Neural crest cell (in vitro differentiated cells): ENCODE data around the gene PDGFRB. TPM values are rescaled to one million over a fixed set of nuclear protein-coding genes. Genes with fewer than 3 reads are reported as not detected.

Experiments used
- DNase-seq: peaks from one replicate; pipeline ENCODE4 v3.0.0; 2021; ENCODE audit warnings: low read depth, mixed read lengths, low spot score
- H3K27ac Mint-ChIP-seq: one replicate; pipeline ENCODE4 v1.8.0; 2021; ENCODE audit warnings: mild to moderate bottlenecking, mixed read lengths; ENCODE audit not compliant: unreplicated experiment
- H3K27me3 Mint-ChIP-seq: 2 replicates; pipeline ENCODE4 v1.8.0; 2021; ENCODE audit warnings: low read depth, mild to moderate bottlenecking, mixed read lengths
- H3K36me3 Mint-ChIP-seq: 2 replicates; pipeline ENCODE4 v1.8.0; 2021; ENCODE audit warnings: low read depth, mild to moderate bottlenecking, mixed read lengths
- H3K4me1 Mint-ChIP-seq: 2 replicates; pipeline ENCODE4 v1.8.0; 2021; ENCODE audit warnings: mixed read lengths
- H3K4me3 Mint-ChIP-seq: one replicate; pipeline ENCODE4 v1.8.0; 2021; ENCODE audit warnings: mild to moderate bottlenecking, mixed read lengths
- H3K9me3 Mint-ChIP-seq: 2 replicates; pipeline ENCODE4 v1.8.0; 2021; ENCODE audit warnings: mixed read lengths
- CTCF ChIP-seq: fragments of 200-600 bp; sonication (generic); conservative IDR thresholded peaks from 2 replicates; pipeline ENCODE4 v1.5.0; 2021; ENCODE audit warnings: antibody characterized with exemption, mild to moderate bottlenecking
- total RNA-seq: library from RNA; stranded (reverse); gene quantifications from 2 replicates; pipeline ENCODE4 v1.2.1, GENCODE V29; 2021

Gene PDGFRB
- total RNA-seq, 1 donor from 2014 or later, result 10.8 TPM

DNA sequence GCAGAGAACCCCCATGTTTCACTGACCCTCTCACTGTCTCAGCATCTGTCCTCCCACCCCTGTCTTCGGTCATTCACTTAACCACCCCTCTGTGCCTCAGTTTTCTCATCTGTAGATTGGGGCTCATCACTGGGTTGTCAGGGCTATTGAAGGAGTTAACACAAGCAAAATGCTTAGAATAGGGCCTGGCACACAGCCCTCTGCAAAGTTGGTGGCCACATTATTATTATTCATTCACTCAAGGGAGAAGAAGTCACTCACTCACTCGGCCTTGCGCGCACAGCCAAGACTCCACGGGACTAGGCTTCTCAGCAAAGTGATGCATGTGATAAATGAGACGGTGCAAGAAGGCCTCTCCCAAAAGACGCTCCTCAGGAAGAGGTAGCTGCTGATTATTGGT is 8.0 kb downstream of the PDGFRB start:
- Mint-ChIP-seq H3K4me1 (peaks cover 53% of the 10 kb centered on the region), H3K36me3 (no peaks in the 10 kb centered on the region), H3K27me3 (no peaks in the 10 kb centered on the region), H3K9me3 (no peaks in the 10 kb centered on the region), H3K27ac (no peak overlapping the region), H3K4me3 (no peak overlapping the region)
- no peak for TF ChIP-seq CTCF
- DNase-seq, result no peak

DNA sequence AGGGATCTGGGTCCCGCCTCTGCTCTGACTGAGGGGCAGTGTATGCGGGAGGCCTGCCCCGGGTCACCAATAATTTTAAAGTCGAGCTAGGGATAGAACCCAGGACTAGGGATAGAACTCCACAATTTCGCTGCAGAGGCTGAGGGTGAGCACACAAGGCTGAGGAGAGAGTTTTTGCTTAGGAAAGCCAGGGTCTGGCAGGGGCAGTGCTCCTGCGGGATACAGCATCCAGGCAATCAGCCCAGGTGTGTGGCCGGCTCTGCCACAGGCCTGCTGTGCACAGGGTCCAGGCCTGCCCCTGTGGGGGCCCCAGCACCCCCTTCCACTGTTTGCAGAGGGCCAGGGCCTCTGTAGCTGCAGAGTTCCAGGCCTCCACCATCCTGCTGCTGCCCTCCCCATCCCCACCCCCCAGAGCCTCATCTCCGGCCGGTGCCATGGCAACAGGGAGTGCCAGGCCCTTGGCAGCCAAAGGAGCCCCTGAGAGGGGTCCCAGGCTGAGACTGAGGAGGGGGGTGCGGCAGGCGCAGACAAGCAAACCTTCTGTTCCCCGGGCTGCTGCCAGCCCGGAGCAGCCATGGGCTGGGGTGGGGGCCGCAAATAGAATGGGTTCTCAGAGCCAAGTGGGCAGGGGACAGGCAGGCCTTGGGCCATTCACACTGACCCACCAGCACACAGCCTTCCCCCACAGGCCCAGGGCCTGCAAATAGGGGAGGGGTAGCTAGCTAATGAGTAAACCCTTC is 8.6 kb downstream of the PDGFRB start:
- no peak for TF ChIP-seq CTCF
- DNase-seq, result no peak
- Mint-ChIP-seq H3K4me3 (no peak overlapping the region), H3K36me3 (no peaks in the 10 kb centered on the region), H3K4me1 (peaks cover 56% of the 10 kb centered on the region), H3K9me3 (no peaks in the 10 kb centered on the region), H3K27ac (no peak overlapping the region), H3K27me3 (no peaks in the 10 kb centered on the region)

DNA sequence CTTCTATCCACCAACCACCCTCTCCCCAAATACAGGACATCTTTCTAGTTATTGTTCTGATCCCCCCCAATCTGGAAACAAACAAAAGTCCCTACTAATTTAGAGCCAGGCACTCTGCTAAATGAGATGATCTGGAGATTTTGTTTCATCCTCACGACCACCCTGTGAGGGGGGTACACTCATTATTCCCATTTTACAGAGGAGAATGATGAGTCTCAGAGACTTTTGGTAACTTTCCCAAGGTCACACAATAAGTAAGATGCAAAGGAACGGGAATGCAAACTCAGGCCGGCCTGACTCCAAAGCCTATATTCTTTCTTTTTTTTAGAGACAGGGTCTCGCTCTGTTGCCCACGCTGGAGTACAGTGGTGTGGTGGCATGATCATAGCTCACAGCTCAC is 9.4 kb downstream of the PDGFRB start:
- H3K27me3 Mint-ChIP-seq, result no peaks in the 10 kb centered on the region
- no peak overlapping the region for H3K27ac Mint-ChIP-seq
- TF ChIP-seq CTCF, result no peak
- H3K4me1 Mint-ChIP-seq, result peaks cover 64% of the 10 kb centered on the region
- H3K4me3 Mint-ChIP-seq, result no peak overlapping the region
- H3K36me3 Mint-ChIP-seq, result no peaks in the 10 kb centered on the region
- no peaks in the 10 kb centered on the region for H3K9me3 Mint-ChIP-seq
- DNase-seq, result no peak

- Mint-ChIP-seq H3K36me3 (no peaks in the 10 kb centered on the region), H3K27me3 (no peaks in the 10 kb centered on the region), H3K4me1 (peaks cover 68% of the 10 kb centered on the region), H3K27ac (peak overlapping the region; percentile 48), H3K9me3 (no peaks in the 10 kb centered on the region), H3K4me3 (no peak overlapping the region)
- TF ChIP-seq CTCF, result no peak
- no peak for DNase-seq
Observed at GRCh38 chr5:150144879-150145278, 10.8 kb downstream of the PDGFRB start.

DNA sequence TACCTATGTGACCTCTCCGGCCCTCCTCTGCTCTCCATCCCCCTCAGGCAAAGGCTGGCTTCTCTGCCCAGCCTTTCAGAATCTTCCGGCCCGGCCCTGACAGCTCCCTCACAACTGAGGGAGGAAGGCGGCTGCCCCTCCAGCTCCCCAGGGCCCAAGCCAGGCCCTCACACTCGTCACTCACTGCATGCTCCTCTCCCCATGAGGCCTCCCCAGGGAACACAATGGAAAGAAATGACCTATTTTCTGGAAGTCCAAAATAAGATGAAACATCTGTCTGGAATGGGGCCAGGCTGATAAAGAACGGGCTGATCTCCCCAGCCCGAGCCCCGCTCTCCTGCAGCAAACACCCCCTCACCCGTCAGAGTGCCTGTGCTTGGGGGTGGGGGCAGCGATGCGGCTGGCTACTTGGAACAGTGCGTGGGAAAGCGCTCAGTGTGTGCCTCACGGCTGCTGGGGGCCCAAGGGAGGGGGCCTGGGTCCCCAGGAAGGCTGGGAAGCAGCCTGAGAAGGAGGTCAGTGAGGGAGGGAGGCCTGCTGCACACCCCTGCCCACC is 11.3 kb downstream of the PDGFRB start:
- DNase-seq, result no peak
- Mint-ChIP-seq H3K4me1 (peaks cover 73% of the 10 kb centered on the region), H3K4me3 (no peak overlapping the region), H3K36me3 (no peaks in the 10 kb centered on the region), H3K27me3 (no peaks in the 10 kb centered on the region), H3K9me3 (no peaks in the 10 kb centered on the region), H3K27ac (peak overlapping the region; percentile 67)
- TF ChIP-seq CTCF, result no peak
